Activated T-helper 2 cell treated with anti-CD3 and anti-CD28 coated beads, Interferon-gamma antibody, Interleukin-2, Interleukin-4, amounts not matched to agents 10 μg/mL and 5 μg/mL and 100 μg/mL, durations not matched to agents 14 hours and 24 hours and 36 hours (primary cell): Measurements from ENCODE around the gene CTSS. TPM values are rescaled to one million over a fixed set of nuclear protein-coding genes. Genes with fewer than 3 reads are reported as not detected.
"Not testable (repeated sequence)": the region's sequence is repeated elsewhere in the genome, so short reads cannot be mapped to it uniquely, and the experiment has no call there.

Source experiments
- DNase-seq: peaks from one replicate; pipeline ENCODE4 v3.0.0; 2021; ENCODE audit warnings: low spot score
- H3K27ac Mint-ChIP-seq: one replicate; pipeline ENCODE4 v1.8.0; 2021; ENCODE audit warnings: mixed read lengths
- H3K27me3 Mint-ChIP-seq: one replicate; pipeline ENCODE4 v1.8.0; 2021; ENCODE audit warnings: low read depth, mixed read lengths
- H3K36me3 Mint-ChIP-seq: one replicate; pipeline ENCODE4 v1.8.0; 2021; ENCODE audit warnings: low read depth, mixed read lengths
- H3K4me1 Mint-ChIP-seq: one replicate; pipeline ENCODE4 v1.8.0; 2021; ENCODE audit warnings: low read depth, mixed read lengths
- H3K4me3 Mint-ChIP-seq: one replicate; pipeline ENCODE4 v1.8.0; 2021; ENCODE audit warnings: low read depth, mild to moderate bottlenecking, moderate library complexity, mixed read lengths
- H3K9me3 Mint-ChIP-seq: one replicate; pipeline ENCODE4 v1.8.0; 2021; ENCODE audit warnings: mixed read lengths
- intact Hi-C: fragments of 100-400 bp; cut with micrococcal nuclease; formaldehyde crosslinking; loops from one replicate; pipeline ENCODE4 v1.15.1; 2023
- total RNA-seq: library from RNA; stranded (reverse); gene quantifications from 2 replicates; pipeline ENCODE4 v1.2.3, GENCODE V29; 2022

CTSS gene
- total RNA-seq, 1 donor from 2014 or later = 42.0 TPM

GRCh38 chr1:150793778-150794177, 28.2 kb upstream of the CTSS start:
- H3K4me1 Mint-ChIP-seq, H3K27me3 Mint-ChIP-seq, H3K4me3 Mint-ChIP-seq, H3K27ac Mint-ChIP-seq, DNase-seq, H3K9me3 Mint-ChIP-seq, intact Hi-C loops: not testable (repeated sequence)
- peaks cover 14% of the 10 kb centered on the region for H3K36me3 Mint-ChIP-seq

- H3K27me3 Mint-ChIP-seq = peaks cover 2% of the 10 kb centered on the region
- intact Hi-C loops = no loop called here
- no peaks in the 10 kb centered on the region for H3K4me1 Mint-ChIP-seq
- DNase-seq = no peak
- H3K9me3 Mint-ChIP-seq = no peaks in the 10 kb centered on the region
- no peak overlapping the region for H3K4me3 Mint-ChIP-seq
- H3K27ac Mint-ChIP-seq = no peak overlapping the region
- peaks cover 11% of the 10 kb centered on the region for H3K36me3 Mint-ChIP-seq
These were observed 27.6 kb upstream of the CTSS start for GRCh38 chr1:150793221-150793620.

- Mint-ChIP-seq H3K27me3 (peaks cover 4% of the 10 kb centered on the region), H3K27ac (no peak overlapping the region), H3K4me3 (no peak overlapping the region), H3K4me1 (peaks cover 8% of the 10 kb centered on the region), H3K9me3 (no peaks in the 10 kb centered on the region), H3K36me3 (peaks cover 3% of the 10 kb centered on the region)
- no peak for DNase-seq
- intact Hi-C loops = no loop called here
These were observed 26.0 kb upstream of the CTSS start for GRCh38 chr1:150791585-150791984.

- Mint-ChIP-seq H3K27me3 (peaks cover 7% of the 10 kb centered on the region), H3K4me1 (peaks cover 8% of the 10 kb centered on the region), H3K9me3 (no peaks in the 10 kb centered on the region), H3K27ac (no peak overlapping the region), H3K4me3 (no peak overlapping the region), H3K36me3 (no peaks in the 10 kb centered on the region)
- intact Hi-C loops = no loop called here
- DNase-seq = no peak
These were observed 23.8 kb upstream of the CTSS start for GRCh38 chr1:150789396-150789795.

- Mint-ChIP-seq H3K36me3 (no peaks in the 10 kb centered on the region), H3K27ac (no peak overlapping the region), H3K9me3 (no peaks in the 10 kb centered on the region), H3K27me3 (peaks cover 7% of the 10 kb centered on the region), H3K4me1 (peaks cover 8% of the 10 kb centered on the region), H3K4me3 (no peak overlapping the region)
- no peak for DNase-seq
- intact Hi-C loops = no loop called here
These were observed 23.4 kb upstream of the CTSS start for GRCh38 chr1:150788946-150789345.

GRCh38 chr1:150787455-150787854, 21.9 kb upstream of the CTSS start:
- no peak overlapping the region for H3K4me3 Mint-ChIP-seq
- no peaks in the 10 kb centered on the region for H3K9me3 Mint-ChIP-seq
- peaks cover 8% of the 10 kb centered on the region for H3K4me1 Mint-ChIP-seq
- H3K27me3 Mint-ChIP-seq = peaks cover 7% of the 10 kb centered on the region
- intact Hi-C loops = no loop called here
- H3K27ac Mint-ChIP-seq = no peak overlapping the region
- DNase-seq = no peak
- no peaks in the 10 kb centered on the region for H3K36me3 Mint-ChIP-seq

GRCh38 chr1:150780510-150780909, 14.9 kb upstream of the CTSS start:
- DNase-seq = no peak
- Mint-ChIP-seq H3K4me1 (peaks cover 12% of the 10 kb centered on the region), H3K4me3 (no peak overlapping the region), H3K9me3 (no peaks in the 10 kb centered on the region), H3K27ac (no peak overlapping the region), H3K27me3 (peaks cover 3% of the 10 kb centered on the region), H3K36me3 (peaks cover 4% of the 10 kb centered on the region)
- intact Hi-C loops = no loop called here

GRCh38 chr1:150778409-150778808, 12.8 kb upstream of the CTSS start:
- intact Hi-C loops = no loop called here
- no peak for DNase-seq
- Mint-ChIP-seq H3K9me3 (no peaks in the 10 kb centered on the region), H3K4me1 (peaks cover 12% of the 10 kb centered on the region), H3K36me3 (peaks cover 4% of the 10 kb centered on the region), H3K27me3 (no peaks in the 10 kb centered on the region), H3K4me3 (no peak overlapping the region), H3K27ac (no peak overlapping the region)

GRCh38 chr1:150777544-150777943, 12.0 kb upstream of the CTSS start:
- no peaks in the 10 kb centered on the region for H3K27me3 Mint-ChIP-seq
- peaks cover 12% of the 10 kb centered on the region for H3K4me1 Mint-ChIP-seq
- H3K9me3 Mint-ChIP-seq = no peaks in the 10 kb centered on the region
- no peak overlapping the region for H3K4me3 Mint-ChIP-seq
- H3K27ac Mint-ChIP-seq = no peak overlapping the region
- peaks cover 4% of the 10 kb centered on the region for H3K36me3 Mint-ChIP-seq
- intact Hi-C loops = no loop called here
- no peak for DNase-seq

GRCh38 chr1:150775931-150776505, 10.4 kb upstream of the CTSS start:
- DNase-seq, H3K27me3 Mint-ChIP-seq, H3K4me3 Mint-ChIP-seq, H3K27ac Mint-ChIP-seq, H3K9me3 Mint-ChIP-seq, intact Hi-C loops, H3K36me3 Mint-ChIP-seq: not testable (repeated sequence)
- peaks cover 22% of the 10 kb centered on the region for H3K4me1 Mint-ChIP-seq

- intact Hi-C loops = no loop called here
- H3K4me3 Mint-ChIP-seq = no peak overlapping the region
- H3K4me1 Mint-ChIP-seq = peaks cover 28% of the 10 kb centered on the region
- DNase-seq = no peak
- no peaks in the 10 kb centered on the region for H3K9me3 Mint-ChIP-seq
- H3K27me3 Mint-ChIP-seq = no peaks in the 10 kb centered on the region
- no peak overlapping the region for H3K27ac Mint-ChIP-seq
- peaks cover 2% of the 10 kb centered on the region for H3K36me3 Mint-ChIP-seq
These were observed 9.7 kb upstream of the CTSS start for GRCh38 chr1:150775276-150775675.

GRCh38 chr1:150772326-150772725, 6.7 kb upstream of the CTSS start:
- no peak overlapping the region for H3K4me3 Mint-ChIP-seq
- no peaks in the 10 kb centered on the region for H3K36me3 Mint-ChIP-seq
- intact Hi-C loops = no loop called here
- DNase-seq = no peak
- H3K9me3 Mint-ChIP-seq = no peaks in the 10 kb centered on the region
- peaks cover 1% of the 10 kb centered on the region for H3K27me3 Mint-ChIP-seq
- H3K4me1 Mint-ChIP-seq = peaks cover 19% of the 10 kb centered on the region
- H3K27ac Mint-ChIP-seq = no peak overlapping the region

- H3K4me1 Mint-ChIP-seq = peaks cover 37% of the 10 kb centered on the region
- DNase-seq, H3K9me3 Mint-ChIP-seq, H3K27me3 Mint-ChIP-seq, H3K27ac Mint-ChIP-seq, H3K4me3 Mint-ChIP-seq: not testable (repeated sequence)
- H3K36me3 Mint-ChIP-seq = peaks cover 12% of the 10 kb centered on the region
- intact Hi-C loops = loop anchor here (10.0 kb wide), 1 partner anchor 203 kb away; no protein-coding TSS in a partner anchor
These were observed 2.1 kb upstream of the CTSS start for GRCh38 chr1:150767704-150768103.

GRCh38 chr1:150765977-150766301, 361 bp upstream of the CTSS start:
- intact Hi-C loops = loop anchor here (10.0 kb wide), 1 partner anchor 201 kb away; no protein-coding TSS in a partner anchor

More at GRCh38 chr1:150765977-150766301, 361 bp upstream of the CTSS start:
- H3K27me3 Mint-ChIP-seq, DNase-seq, H3K9me3 Mint-ChIP-seq: not testable (repeated sequence)
- H3K27ac Mint-ChIP-seq = peak overlapping the region; percentile 88
- H3K36me3 Mint-ChIP-seq = peaks cover 27% of the 10 kb centered on the region
- peaks cover 32% of the 10 kb centered on the region for H3K4me1 Mint-ChIP-seq
- peak overlapping the region; percentile 85 for H3K4me3 Mint-ChIP-seq
